Posterior vena cava (tissue), 2 donors: ENCODE results near the gene ZDHHC12. TPM values are rescaled to one million over a fixed set of nuclear protein-coding genes. Genes with fewer than 3 reads are reported as not detected.
A peak's percentile ranks its signal among the peaks of the same experiment; 100 is the strongest.

Experiments used
- DNase-seq: peaks from one replicate; pipeline ENCODE4 v3.0.0-alpha.2; 2020; ENCODE audit warnings: low spot score
- intact Hi-C, 2 donors: fragments of 100-400 bp; cut with DNase I; formaldehyde crosslinking; loops; one replicate each; pipeline versions ENCODE4 v1.14.1 to v1.14.2; 2022 to 2023
- long read RNA-seq, 2 donors: library from polyadenylated mRNA; unstranded; transcript quantifications; one replicate each; pipeline ENCODE4 v2.0.0, GENCODE V29; 2020 to 2021
- total RNA-seq, 2 donors: library from RNA; stranded (reverse); fragmentation: NEBNext Ultra II Directional; extraction: Animal tissue kit (Norgen Biotek cat#: 25700); gene quantifications; one replicate each; pipeline ENCODE4 v1.2.1, GENCODE V29; 2021
- donor health status: DM: yes; HTN: yes; CAD: no.
- donor health status: DM: yes; HTN: yes; CAD: no.

The ZDHHC12 gene, protein sequence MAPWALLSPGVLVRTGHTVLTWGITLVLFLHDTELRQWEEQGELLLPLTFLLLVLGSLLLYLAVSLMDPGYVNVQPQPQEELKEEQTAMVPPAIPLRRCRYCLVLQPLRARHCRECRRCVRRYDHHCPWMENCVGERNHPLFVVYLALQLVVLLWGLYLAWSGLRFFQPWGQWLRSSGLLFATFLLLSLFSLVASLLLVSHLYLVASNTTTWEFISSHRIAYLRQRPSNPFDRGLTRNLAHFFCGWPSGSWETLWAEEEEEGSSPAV
- 1 to 10 TPM; 8.3 to 8.6 TPM for total RNA-seq
- long read RNA-seq, donor 1, transcript ZDHHC12-201 (5 exons, 1,129 nt) = major isoform, 7 of 7 reads
- long read RNA-seq, donor 1, partial matches to known transcripts = 0 of 7 reads
- long read RNA-seq, donor 1, other reads (novel, unspliced or antisense) = 0 of 7 reads
- long read RNA-seq, donor 2, transcript ZDHHC12-201 (5 exons, 1,129 nt) = major isoform, 17 of 19 reads
- long read RNA-seq, donor 2, partial matches to known transcripts = 1 of 19 reads
- long read RNA-seq, donor 2, other reads (novel, unspliced or antisense) = 1 of 19 reads

DNA sequence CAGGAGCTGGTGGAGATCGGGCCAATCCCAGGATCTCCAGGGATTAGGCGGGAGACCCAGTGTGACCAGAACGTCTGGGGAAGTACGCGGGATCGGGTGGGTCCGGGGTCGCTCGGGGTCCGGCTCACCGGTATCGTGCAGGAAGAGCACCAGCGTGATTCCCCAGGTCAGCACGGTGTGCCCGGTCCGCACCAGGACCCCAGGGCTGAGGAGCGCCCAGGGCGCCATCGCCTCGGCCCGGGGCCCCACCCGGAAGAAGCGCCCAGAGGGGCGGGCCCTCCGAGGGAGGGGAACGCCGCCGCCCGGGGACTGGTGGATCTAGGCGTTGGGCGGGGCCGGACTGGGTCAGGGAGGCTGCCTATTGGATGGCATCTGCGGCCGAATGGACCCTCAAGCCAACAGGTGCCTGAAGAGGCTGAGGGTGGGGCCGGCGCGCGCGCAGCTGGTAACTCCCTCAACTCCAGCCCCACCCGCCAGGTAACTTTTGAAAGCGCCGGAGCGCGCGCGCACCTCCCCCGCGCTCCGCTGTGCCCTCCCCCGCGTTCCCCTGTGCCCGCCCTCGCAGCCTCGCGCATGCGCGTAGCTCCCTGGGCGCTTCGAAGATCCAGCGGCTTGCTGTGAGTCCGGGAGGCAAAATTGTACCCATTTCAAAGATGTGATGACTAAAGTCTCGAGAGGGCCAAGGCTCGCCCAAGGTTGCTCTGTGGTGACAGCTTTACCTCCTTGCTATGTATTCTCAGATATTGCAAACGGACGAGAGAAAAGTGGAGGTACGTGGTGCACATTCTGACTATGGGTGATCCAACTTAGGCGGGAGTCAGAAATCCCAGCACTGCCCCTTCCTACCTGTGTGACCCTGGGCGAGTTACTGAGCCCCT is at the start of gene ZDHHC12:
TSS of gene ZDHHC12 (minus strand) at position 262 of the 878 bp plus-strand sequence. CDS start at position 228, 34 bp downstream.
- DNase-seq = peak; percentile 98
- intact Hi-C loops = no loop called here

DNA sequence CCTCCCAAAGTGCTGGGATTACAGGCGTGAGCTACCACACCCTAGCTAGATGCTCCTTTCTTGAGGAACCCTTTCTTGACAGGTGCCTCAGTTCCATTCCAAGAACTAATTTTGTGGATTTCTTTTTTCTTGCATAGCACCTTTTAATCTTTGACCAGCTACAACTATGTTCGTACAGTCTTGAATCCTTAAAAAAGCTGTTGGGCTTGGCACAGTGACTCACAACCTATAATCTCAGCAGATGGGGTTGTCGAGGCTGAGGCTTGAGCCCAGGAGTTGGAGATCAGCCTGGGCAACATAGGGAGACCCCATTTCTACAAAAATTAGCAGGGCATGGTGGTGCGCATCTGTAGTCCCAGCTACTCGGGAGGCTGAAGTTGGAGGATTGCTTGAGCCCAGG is 49.1 kb upstream of the ZDHHC12 start:
- intact Hi-C loops = no loop called here
- no peak for DNase-seq

DNA sequence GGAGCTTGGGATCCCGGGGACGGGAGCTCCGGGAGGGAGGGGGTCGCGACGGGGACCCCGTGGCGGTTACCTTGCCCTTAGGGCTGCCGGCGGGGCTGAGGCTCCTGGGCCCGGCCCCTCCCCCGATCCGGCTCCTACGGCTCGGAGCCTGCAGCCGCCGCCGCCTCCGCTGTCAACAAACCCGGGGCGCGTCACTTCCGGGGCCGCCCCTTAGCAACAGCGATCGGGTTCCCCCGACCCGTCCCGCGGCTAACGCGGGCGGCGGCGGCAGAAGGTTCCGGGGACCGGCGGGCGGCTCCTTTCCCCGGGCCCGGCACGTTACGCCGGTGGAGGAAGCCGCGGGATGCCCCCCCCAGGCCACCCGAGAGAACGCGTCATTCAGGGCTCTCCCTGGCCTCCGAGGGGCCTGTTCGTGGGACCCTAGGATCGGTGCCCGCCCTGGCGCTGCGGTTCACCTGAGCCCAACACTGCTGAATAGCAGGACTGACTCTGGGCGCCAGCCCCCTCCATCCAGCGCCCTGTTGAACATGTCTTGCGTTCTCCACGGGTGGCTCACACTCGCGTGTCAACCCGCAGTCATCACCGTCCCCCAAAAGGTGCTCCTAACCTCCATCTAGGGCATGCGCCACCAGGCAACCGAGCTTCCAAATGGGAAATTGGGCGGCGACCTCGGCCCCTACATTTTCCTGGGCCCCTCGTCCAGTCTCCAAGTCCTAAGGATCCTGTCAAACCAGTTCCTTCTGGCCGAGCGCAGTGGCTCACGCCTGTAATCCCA is 48.0 kb upstream of the ZDHHC12 start, which contains the start of gene ZER1:
TSS of gene ZER1 (minus strand) at position 183 of the 775 bp plus-strand sequence. CDS start 16,362 bp downstream, outside the sequence.
- DNase-seq = peak; percentile 98
- intact Hi-C loops = no loop called here

DNA sequence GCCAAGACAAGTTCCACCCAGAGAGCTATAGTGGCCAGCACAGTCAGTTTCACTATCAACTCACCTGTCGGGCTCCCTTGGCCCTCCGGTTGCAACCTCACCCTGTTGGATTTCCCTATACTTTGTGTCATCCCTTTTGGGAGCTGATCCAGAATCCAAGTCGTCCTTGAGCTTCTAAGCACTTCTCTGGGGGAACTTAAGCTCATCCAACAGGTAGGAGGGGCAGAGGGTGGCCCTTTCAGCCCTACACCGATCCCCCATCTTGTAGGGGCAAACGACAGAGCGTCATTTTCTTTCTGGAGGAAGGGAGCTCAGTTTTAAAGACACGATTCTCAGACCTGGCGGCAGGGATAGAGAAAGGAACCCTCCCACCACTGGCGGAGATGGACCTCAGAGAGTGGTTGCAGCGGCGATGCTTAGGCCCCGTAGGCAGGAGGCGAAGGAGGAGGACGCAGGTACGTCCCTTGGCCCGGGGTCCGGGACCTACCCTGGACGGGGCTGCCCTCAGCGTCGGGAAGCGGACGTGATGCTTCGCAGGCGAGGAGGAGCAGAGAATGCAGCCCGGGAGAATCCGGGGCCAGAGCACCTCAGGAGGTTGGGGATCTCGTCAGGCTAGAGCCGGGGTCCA is 47.3 kb upstream of the ZDHHC12 start:
- no peak for DNase-seq
- intact Hi-C loops = no loop called here

DNA sequence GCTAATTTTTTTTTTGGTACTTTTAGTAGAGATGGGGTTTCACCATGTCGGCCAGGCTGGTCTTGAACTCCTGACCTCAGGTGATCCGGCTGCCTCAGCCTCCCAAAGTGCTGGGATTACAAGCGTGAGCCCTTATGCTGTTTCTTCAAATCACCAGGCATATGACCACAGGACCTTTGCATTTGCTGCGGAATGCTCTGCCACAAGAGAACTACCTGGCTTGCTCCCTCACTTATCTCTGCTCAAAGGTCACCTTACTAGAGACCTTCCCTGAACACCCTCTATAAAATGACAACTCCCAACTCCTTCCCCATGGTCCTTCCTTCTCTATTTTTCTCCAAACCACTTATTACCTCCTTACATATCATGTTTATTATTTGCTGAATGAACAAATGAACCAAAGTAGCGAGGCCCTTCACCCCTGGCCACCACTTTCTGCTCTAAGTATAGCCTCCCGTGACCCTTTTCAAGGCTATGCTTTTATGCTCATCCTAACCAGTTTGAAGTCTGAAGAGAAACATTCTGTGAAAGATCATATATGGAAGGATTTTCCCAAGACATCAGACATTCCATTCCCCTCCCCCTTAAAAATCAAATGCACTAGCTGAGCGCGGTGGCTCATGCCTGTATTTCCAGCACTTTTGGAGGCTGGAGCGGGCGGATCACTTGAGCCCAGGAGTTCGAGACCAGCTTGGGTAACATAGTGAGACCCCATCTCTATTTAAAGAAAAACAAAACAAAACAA is 46.5 kb upstream of the ZDHHC12 start:
- intact Hi-C loops = no loop called here
- DNase-seq = no peak

DNA sequence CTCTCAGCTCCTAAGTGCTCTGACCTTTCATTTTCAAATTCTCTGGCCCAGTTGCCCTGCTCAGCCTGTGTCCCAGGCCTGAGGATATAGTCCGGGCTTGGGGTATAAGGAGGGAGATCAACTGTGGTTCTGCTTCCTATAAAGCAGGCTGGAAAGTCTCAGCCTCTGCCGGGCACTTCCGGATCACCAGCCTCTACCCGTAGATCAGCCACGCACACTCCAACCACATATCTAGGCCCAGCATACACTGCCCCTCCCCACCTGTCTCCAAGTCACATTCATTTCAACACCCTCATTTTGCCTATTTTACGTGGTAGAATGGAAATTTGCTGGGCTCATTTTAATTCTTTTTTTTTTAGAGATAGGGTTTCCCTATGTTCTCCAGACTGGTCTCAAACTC is 44.7 kb upstream of the ZDHHC12 start:
- intact Hi-C loops = no loop called here
- no peak for DNase-seq

DNA sequence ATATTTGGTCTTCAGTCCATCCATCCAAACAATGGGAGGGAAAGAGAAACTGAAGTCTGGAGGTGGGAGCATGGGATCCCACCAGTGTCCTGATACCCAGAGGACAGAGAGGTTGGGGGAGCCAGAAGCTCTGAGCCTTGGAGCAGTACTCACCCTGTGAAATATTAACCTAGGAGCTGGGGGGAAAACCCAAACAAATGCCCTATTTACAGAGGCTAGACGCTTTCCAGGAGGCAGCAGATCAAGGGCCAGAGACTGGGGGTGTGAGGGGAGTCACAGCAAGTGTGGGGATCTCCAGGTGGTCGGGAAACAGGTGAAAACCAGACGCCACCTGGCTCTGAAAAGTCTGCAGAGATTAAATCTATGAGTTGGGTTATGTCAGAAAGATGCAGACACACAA is 41.6 kb upstream of the ZDHHC12 start:
- intact Hi-C loops = no loop called here
- no peak for DNase-seq

DNA sequence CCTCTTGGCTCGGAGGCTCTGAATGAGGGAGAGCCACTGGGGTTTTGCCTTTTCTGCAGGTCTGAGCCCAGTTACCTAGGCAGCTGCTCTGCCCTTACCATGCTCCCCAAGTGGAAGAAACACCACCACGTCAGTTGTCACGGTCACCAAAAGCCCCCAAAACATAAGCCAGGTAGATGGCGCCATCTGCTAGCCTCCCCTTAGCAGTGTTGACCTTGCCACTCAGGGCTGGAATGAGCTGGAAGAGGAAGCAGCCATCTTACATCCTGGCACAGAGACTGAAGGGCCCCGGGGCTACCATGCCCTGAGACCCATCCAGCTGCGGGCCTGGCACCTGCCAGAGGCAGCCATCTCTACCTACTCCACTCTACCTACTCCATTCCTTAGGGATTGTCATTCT is 40.4 kb upstream of the ZDHHC12 start:
- intact Hi-C loops = no loop called here
- DNase-seq = no peak

DNA sequence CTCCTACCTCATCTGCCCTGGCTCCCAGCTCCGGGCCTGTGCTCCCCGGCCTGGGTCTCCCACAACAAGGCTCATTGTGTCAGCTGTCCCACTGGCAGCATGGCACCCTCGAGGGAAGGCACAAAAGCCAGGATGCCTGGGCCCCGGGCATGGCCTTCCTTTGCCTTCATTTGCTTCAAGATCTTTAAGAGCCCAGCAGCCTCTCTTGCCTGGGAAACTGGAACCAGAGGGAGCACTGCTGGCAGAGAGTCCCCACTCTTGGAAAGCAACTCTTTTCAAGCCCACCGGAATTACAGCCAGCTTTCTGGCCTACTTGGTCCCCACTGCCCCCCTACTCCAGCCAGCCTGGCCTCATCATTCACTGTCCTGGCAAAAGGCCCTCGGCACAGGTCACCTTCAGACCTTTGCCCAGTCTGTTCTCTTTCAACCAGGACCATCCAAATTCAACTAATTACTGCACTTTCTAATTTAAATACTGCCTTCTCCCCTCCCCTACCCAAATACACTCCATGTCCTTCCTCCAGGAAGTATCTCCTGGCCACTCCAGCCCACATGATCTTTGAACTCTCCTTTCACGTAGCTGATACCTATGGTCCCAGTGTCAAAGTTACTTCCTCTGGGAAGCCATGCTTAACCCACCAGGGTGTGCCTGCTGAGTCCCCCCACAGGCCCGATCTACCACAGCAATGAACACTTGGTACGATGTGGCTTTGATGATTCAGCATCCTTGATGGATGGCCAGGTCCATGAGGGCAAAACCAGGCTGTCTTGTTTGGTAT is 38.9 kb upstream of the ZDHHC12 start:
- intact Hi-C loops = no loop called here
- no peak for DNase-seq

DNA sequence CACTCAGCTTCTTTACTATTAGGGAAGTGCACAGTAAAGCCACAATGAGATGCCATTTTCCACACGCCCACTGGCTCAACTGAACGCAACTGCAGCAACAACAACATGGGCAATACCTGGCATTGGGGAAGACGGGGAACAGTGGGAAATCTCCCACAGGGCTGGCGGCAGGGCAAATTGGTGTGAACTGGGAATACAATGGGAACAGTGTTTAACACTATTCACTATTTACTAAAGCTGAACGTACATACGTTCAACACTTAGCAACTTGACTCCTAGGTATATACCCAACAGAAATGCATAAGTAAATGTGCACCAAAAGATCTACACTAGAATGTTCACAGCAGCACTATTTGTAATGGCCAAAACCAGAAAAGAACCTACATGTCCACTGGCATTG is 33.7 kb upstream of the ZDHHC12 start:
- DNase-seq = no peak
- intact Hi-C loops = no loop called here

DNA sequence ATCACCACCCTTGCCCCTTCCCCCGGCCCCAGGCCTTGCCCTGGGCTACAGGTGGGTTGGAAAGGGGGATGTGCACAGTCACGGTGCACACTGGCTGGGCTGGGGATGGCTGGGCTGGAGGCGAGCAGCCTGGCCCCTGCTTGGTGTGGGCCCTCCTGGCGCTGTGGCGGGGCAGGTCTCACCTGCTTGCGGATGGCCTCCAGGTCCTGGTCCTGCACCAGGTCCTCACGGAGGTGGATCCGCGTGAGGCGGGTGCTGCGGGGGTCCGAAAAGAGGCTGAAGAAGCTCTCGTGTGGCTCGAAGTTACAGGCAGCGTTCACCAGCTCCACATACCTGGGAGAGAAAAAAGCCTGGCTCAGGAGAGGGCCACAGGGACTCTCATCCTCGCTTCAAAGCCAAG is 29.7 kb upstream of the ZDHHC12 start:
- no peak for DNase-seq
- intact Hi-C loops = no loop called here

DNA sequence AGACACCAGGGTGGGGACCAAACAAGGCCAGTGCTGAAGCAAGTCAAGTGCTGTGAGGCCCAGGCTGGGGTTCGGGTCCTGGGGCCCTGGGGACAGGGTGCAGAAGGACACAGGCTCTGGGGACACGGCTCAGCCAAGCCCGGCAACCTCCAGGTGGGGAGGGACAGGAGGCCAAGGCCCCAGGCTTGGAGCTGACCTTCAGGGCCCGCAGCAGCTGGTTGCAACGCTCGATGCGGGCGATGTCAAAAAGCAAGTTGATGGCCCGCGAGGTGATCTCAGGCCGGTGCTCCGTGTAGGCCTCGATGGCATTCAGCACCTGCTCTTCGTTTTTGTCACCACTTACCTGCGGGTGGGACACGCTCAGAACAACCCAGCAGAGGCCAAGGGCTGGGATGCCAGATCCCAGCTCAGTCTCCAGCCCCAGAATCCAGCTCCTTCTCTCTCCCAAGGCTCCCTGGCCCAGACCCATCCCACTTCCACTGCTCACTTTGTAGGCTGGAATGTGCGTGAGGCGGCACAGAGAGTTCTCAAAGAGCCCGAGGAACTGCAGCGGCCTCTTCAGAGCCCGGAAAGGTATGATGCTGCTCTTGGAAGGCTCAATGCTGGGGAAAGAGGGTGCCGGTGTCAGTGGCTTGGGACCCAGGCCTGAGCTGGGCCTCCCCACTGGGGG is 27.1 kb upstream of the ZDHHC12 start:
- intact Hi-C loops = no loop called here

DNA sequence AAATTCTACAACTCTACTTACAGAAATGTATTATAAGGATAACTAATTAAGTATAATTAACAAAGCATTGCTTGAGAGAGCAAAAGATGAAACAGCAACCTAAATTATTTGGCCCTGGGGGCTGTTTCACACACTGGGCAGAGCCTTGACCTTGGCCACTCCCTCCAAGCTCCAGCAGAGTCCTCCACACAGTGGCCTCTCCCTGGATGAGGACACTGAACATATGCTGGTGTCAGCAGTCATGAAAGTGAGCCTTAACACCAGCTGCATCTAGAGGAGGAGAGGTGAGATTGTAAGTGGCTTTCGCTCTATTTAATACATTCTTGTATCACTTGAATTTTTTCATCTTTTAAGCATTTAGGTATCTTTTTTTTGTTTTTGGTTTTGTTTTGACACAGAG is 23.3 kb upstream of the ZDHHC12 start:
- intact Hi-C loops = no loop called here
- DNase-seq = no peak

More for the DNA sequence above, 27.1 kb upstream of the ZDHHC12 start:
- DNase-seq = no peak

DNA sequence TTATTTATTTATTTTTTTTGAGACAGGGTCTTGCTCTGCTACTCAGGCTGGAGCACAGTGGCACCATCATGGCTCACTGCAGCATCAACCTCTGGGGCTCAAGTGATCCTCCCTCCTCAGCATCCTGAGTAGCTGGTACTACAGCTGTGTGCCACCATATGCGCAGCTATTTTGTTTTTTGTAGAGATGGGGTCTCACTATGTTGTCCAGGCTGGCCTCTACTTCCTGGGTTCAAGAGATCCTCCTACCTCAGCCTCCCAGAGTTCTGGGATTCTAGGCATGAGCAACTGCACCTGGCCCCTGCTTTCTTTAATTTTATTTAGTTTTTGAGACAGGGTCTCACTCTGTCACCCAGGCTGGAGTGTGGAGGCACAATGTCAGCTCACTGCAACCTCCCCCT is 19.5 kb upstream of the ZDHHC12 start:
- intact Hi-C loops = no loop called here
- no peak for DNase-seq

DNA sequence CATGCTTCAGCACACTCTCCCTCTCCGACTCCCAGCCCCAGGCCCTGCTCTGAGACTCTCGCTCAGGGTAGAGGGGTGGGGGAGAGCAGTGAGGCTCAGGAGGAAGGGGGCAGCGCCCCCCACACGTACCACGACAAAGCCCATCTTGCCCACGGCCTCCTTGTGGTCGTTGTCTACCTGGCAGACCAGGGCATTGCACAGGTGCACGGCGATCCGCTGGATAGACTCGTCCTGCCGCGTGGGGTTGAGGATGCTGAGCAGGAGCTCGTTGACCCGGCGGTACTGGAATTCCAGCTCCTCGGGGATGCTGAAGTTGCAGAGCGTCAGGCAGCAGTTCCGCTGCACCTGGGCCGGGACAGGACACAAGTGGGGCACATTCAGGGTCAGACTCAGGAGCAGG is 18.5 kb upstream of the ZDHHC12 start:
- DNase-seq = no peak
- intact Hi-C loops = no loop called here

DNA sequence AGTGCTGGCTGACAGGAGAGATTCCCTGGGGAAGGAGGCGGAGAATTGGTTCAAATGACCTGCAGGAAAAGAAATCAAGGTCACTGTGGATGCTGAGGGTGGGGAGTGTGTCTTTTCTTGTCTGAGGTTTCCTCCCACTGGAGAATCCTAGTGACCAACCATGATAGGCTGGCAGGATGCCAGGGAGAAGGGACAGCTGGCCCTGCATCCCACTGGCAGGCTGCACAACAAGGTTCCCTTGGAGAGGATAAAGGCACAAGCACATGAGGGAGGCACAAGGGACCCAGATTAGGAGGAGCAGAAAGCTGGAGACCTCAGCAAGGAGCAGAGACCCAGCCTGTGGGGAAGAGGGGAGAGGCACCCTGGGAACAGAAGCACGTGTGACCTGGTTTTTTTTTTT is 11.4 kb upstream of the ZDHHC12 start:
- intact Hi-C loops = no loop called here
- no peak for DNase-seq

DNA sequence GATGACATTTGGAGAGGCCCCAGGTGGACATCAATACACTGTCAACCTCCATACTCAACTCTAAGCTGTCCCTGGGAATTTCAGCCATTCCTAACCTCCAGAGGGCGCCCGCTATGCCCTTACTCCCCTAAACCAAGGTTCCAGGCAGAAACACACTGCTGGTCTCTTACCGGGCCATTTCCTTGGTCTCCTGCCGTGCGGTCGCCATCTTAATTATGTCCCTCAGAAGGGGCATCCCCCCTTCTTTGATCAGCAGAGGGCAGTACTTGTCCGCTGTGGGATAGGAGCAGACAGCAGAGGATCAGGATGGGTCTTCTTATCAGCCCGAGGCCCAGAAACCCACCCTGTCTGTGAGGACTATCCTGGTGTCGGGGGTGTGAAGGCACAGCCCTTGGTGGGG is 9.3 kb upstream of the ZDHHC12 start:
- intact Hi-C loops = no loop called here

More for the DNA sequence above, 9.3 kb upstream of the ZDHHC12 start:
- DNase-seq = peak; percentile 87
